Gastrocnemius medialis (tissue), 4 donors: ENCODE measurements around the gene SLX4IP.

Experiments
- POLR2A ChIP-seq, 2 donors: fragments of 450-650 bp; IDR thresholded peaks; one replicate each; pipeline ENCODE4 v1.6.1; 2017; ENCODE audit warnings: antibody characterized with exemption in 2 of 2, mild to moderate bottlenecking in 2 of 2, moderate library complexity in 2 of 2
- TF ChIP-seq, protein P1 (sequence below), 5 experiments: fragments of 450-650 bp in 3 of 5; fragments of 200-600 bp in 2 of 5; sonication (generic) in 2 of 5; IDR thresholded peaks in 4 of 5; conservative IDR thresholded peaks in 1 of 5; 1 replicate in 4 of 5; 2 replicates in 1 of 5; pipeline ENCODE4 v1.5.1; 2016 to 2019; ENCODE audit warnings: antibody characterized with exemption in 5 of 5, mild to moderate bottlenecking in 3 of 5, moderate library complexity in 3 of 5

DNA sequence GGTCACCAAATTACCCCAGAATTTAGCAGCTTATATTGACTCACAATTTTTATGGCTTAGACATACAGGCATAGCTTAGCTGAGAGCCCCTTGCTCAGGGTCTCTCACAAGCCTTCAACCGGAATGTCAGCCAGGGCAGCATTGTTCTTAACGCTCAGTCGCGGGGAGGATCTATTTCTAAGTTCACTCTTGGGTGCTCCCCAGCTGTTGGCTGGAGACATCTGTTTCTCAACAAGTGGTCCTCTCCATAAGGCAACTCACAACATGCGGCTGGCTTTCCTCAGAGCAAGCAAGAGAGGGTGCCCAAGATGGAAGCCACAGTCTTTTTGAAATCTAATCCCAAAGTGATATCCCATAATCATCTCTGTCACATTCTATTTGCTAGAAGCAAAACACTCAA lies 46.6 kb downstream of the SLX4IP start:
- no peak for TF ChIP-seq POLR2A (IDR thresholded peaks at IDR 0.05)
- TF ChIP-seq, protein P1, sequence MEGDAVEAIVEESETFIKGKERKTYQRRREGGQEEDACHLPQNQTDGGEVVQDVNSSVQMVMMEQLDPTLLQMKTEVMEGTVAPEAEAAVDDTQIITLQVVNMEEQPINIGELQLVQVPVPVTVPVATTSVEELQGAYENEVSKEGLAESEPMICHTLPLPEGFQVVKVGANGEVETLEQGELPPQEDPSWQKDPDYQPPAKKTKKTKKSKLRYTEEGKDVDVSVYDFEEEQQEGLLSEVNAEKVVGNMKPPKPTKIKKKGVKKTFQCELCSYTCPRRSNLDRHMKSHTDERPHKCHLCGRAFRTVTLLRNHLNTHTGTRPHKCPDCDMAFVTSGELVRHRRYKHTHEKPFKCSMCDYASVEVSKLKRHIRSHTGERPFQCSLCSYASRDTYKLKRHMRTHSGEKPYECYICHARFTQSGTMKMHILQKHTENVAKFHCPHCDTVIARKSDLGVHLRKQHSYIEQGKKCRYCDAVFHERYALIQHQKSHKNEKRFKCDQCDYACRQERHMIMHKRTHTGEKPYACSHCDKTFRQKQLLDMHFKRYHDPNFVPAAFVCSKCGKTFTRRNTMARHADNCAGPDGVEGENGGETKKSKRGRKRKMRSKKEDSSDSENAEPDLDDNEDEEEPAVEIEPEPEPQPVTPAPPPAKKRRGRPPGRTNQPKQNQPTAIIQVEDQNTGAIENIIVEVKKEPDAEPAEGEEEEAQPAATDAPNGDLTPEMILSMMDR (IDR thresholded peaks at IDR 0.05 in 4 of 5, conservative IDR thresholded peaks at IDR 0.05 in 1 of 5), result no peak
